Hepatic stellate cell (primary cell): ENCODE data around the gene THBS1.

ENCODE experiments used
- DNase-seq: peaks from one replicate; pipeline ENCODE4 v3.0.0; 2011; ENCODE audit warnings: low spot score

Gene THBS1

GRCh38 chr15:39589193-39589814, 8.4 kb downstream of the THBS1 start:
- no peak for DNase-seq

- DNase-seq = no peak
Observed at GRCh38 chr15:39589815-39590644, 9.2 kb downstream of the THBS1 start.

- no peak for DNase-seq
Observed at GRCh38 chr15:39591141-39591895, 10.4 kb downstream of the THBS1 start.

- DNase-seq = no peak
Observed at GRCh38 chr15:39591896-39592315, 11.0 kb downstream of the THBS1 start.

GRCh38 chr15:39592500-39592899, 11.6 kb downstream of the THBS1 start:
- DNase-seq = no peak

- DNase-seq = no peak
Observed at GRCh38 chr15:39593071-39593655, 12.3 kb downstream of the THBS1 start.

GRCh38 chr15:39593656-39594445, 13.0 kb downstream of the THBS1 start:
- no peak for DNase-seq

- DNase-seq = no peak
Observed at GRCh38 chr15:39594446-39595337, 13.8 kb downstream of the THBS1 start.

- no peak for DNase-seq
Observed at GRCh38 chr15:39595338-39596221, 14.7 kb downstream of the THBS1 start.

- DNase-seq = no peak
Observed at GRCh38 chr15:39596358-39597051, 15.6 kb downstream of the THBS1 start.

- no peak for DNase-seq
Observed at GRCh38 chr15:39597336-39597735, 16.5 kb downstream of the THBS1 start.

- no peak for DNase-seq
Observed at GRCh38 chr15:39597751-39598185, 16.9 kb downstream of the THBS1 start.

GRCh38 chr15:39598186-39598850, 17.4 kb downstream of the THBS1 start:
- no peak for DNase-seq

- DNase-seq = no peak
Observed at GRCh38 chr15:39598958-39599845, 18.3 kb downstream of the THBS1 start.

GRCh38 chr15:39599871-39600270, 19.0 kb downstream of the THBS1 start:
- no peak for DNase-seq

- DNase-seq = no peak
Observed at GRCh38 chr15:39602143-39602542, 21.3 kb downstream of the THBS1 start.

- DNase-seq = no peak
Observed at GRCh38 chr15:39605146-39605545, 24.3 kb downstream of the THBS1 start.
